Glutamatergic neuron (in vitro differentiated cells): Measurements from ENCODE around the gene ZNF579. TPM values are rescaled to one million over a fixed set of nuclear protein-coding genes. Genes with fewer than 3 reads are reported as not detected.

ENCODE experiments used
- DNase-seq: peaks from one replicate; pipeline ENCODE4 v3.0.0; 2022
- H3K27ac Mint-ChIP-seq: one replicate; pipeline ENCODE4 v1.8.0; 2020; ENCODE audit warnings: mild to moderate bottlenecking, mixed read lengths, inconsistent platforms; ENCODE audit not compliant: unreplicated experiment
- H3K27me3 Mint-ChIP-seq: one replicate; pipeline ENCODE4 v1.8.0; 2020; ENCODE audit warnings: mild to moderate bottlenecking, moderate library complexity, mixed read lengths, inconsistent platforms; ENCODE audit not compliant: unreplicated experiment
- H3K36me3 Mint-ChIP-seq: one replicate; pipeline ENCODE4 v1.8.0; 2020; ENCODE audit warnings: mild to moderate bottlenecking, mixed read lengths, inconsistent platforms; ENCODE audit not compliant: unreplicated experiment
- H3K4me1 Mint-ChIP-seq: one replicate; pipeline ENCODE4 v1.8.0; 2020; ENCODE audit warnings: mild to moderate bottlenecking, low read depth, mixed read lengths, inconsistent platforms; ENCODE audit not compliant: unreplicated experiment
- H3K4me3 Mint-ChIP-seq: one replicate; pipeline ENCODE4 v1.8.0; 2020; ENCODE audit warnings: mild to moderate bottlenecking, mixed read lengths, inconsistent platforms; ENCODE audit not compliant: unreplicated experiment
- H3K9me3 Mint-ChIP-seq: one replicate; pipeline ENCODE4 v1.8.0; 2020; ENCODE audit warnings: mild to moderate bottlenecking, moderate library complexity, mixed read lengths, inconsistent platforms; ENCODE audit not compliant: unreplicated experiment
- CTCF ChIP-seq: fragments of 200-600 bp; sonication (generic); IDR thresholded peaks from one replicate; pipeline ENCODE4 v1.5.0; 2021; ENCODE audit not compliant: partially characterized antibody, unreplicated experiment
- total RNA-seq: library from RNA; stranded (reverse); fragmentation: NEBNext Ultra II Directional; extraction: Animal tissue kit (Norgen Biotek cat#: 25700); gene quantifications from one replicate; pipeline ENCODE4 v1.2.1, GENCODE V29; 2021; ENCODE audit not compliant: unreplicated experiment

ZNF579 gene
- total RNA-seq, 1 donor from 2014 or later, result 48.9 TPM

GRCh38 chr19:55602104-55603001 lies 21.7 kb upstream of the ZNF579 start:
- peaks cover 5% of the 10 kb centered on the region for H3K36me3 Mint-ChIP-seq
- peak overlapping the region; percentile 27 for H3K4me3 Mint-ChIP-seq
- DNase-seq, result no peak
- H3K9me3 Mint-ChIP-seq, result peaks cover 21% of the 10 kb centered on the region
- H3K27me3 Mint-ChIP-seq, result peaks cover 16% of the 10 kb centered on the region
- TF ChIP-seq CTCF, result no peak
- H3K4me1 Mint-ChIP-seq, result peaks cover 18% of the 10 kb centered on the region
- H3K27ac Mint-ChIP-seq, result no peak overlapping the region

- no peak for DNase-seq
- peak overlapping the region; percentile 63 for H3K27ac Mint-ChIP-seq
- H3K36me3 Mint-ChIP-seq, result peaks cover 14% of the 10 kb centered on the region
- H3K27me3 Mint-ChIP-seq, result peaks cover 13% of the 10 kb centered on the region
- peaks cover 10% of the 10 kb centered on the region for H3K4me1 Mint-ChIP-seq
- H3K4me3 Mint-ChIP-seq, result peak overlapping the region; percentile 74
- H3K9me3 Mint-ChIP-seq, result peaks cover 21% of the 10 kb centered on the region
- TF ChIP-seq CTCF, result no peak
These were observed 20.4 kb upstream of the ZNF579 start for GRCh38 chr19:55601084-55601483.

GRCh38 chr19:55600662-55601028 lies 20.0 kb upstream of the ZNF579 start:
- Mint-ChIP-seq H3K4me3 (peak overlapping the region; percentile 74), H3K36me3 (peaks cover 17% of the 10 kb centered on the region), H3K9me3 (peaks cover 19% of the 10 kb centered on the region), H3K4me1 (peaks cover 8% of the 10 kb centered on the region), H3K27ac (peak overlapping the region; percentile 63), H3K27me3 (peaks cover 11% of the 10 kb centered on the region)
- no peak for DNase-seq
- TF ChIP-seq CTCF, result no peak

GRCh38 chr19:55599842-55600661 lies 19.4 kb upstream of the ZNF579 start, which contains the start of gene ZNF524:
TSS of gene ZNF524 (plus strand) at chr19:55600288. CDS start at chr19:55602113, 1,825 bp downstream.
- peak; percentile 89 for DNase-seq
- Mint-ChIP-seq H3K27me3 (peaks cover 13% of the 10 kb centered on the region), H3K4me3 (peak within 1 kb of the TSS; percentile 95), H3K4me1 (peaks cover 8% of the 10 kb centered on the region), H3K9me3 (peaks cover 23% of the 10 kb centered on the region), H3K27ac (peak within 1 kb of the TSS; percentile 100), H3K36me3 (peaks cover 23% of the 10 kb centered on the region)
- TF ChIP-seq CTCF, result no peak
